Measurements from ENCODE around the gene DHRS7. TPM values are rescaled to one million over a fixed set of nuclear protein-coding genes. Genes with fewer than 3 reads are reported as not detected.

The DHRS7 gene
- total and polyA plus RNA-seq, 4 donors = 45.5 to 91.8 (median 78.0) TPM

DNA sequence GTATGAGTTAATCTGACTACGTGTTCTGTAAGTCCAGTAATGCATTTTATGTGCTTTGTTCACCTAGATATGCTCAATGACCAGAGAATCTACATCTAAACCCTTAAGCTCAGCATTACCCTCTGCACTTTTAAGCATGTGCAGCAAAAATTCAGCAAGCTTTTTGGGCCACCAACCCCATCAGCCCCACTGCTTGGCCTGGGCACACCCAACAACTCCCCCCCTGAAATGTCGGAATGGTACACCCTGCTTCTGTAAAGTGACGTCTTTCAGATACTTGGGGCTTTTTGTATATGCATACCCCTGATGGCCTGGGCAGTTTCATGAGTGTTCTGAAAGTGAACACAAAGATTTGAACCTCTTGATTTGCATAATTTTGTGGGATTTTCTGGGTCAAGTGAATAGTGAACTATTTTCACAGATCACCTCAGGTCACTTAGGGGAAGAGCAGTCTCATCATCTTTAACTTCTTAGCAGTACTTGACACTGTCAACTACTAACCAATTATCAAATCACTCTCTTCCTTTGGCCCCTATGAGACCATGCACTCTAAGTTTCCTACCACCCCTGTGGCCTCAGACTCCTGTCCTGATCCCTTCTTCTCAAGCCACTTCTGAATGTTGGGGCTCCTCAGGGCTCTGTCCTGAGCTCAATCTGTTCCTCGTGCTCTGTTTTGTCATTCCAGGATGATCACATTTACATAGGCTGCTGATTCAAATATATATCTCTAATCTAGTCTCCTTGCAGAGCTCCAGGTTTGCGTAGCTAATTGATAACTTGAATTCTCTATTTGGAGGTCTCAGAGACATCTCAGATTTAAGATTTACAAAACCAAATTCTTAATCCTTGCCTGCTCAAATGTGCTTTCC lies 47.5 kb upstream of the DHRS7 start:
- TF ChIP-seq CTCF (IDR thresholded peaks at IDR 0.05; ENCODE audit: control extremely low read depth, extremely low read depth) = no peak
- ATAC-seq (ENCODE audit: insufficient read depth, low FRiP score) (no peak), DNase-seq (no peak)
- Histone ChIP-seq H3K4me1 (ENCODE audit: control insufficient read depth in 5 of 5, insufficient read depth in 5 of 5, low read length in 5 of 5) (peaks cover 0 to 7% (median 2%) of the 10 kb centered on the region in 5 donors), H3K9me3 (ENCODE audit: control insufficient read depth in 4 of 4, insufficient read depth in 3 of 4, low read length in 3 of 4) (no peaks in the 10 kb centered on the region), H3K36me3 (ENCODE audit: control insufficient read depth in 4 of 4, insufficient read depth in 4 of 4, low read length in 4 of 4) (no peaks in the 10 kb centered on the region), H3K9ac (ENCODE audit: insufficient read depth in 1 of 2, low read length in 2 of 2) (no peak overlapping the region), H3K27ac (ENCODE audit: low read depth in 1 of 2, low read length in 1 of 2) (no peak overlapping the region), H3K4me3 (no peak overlapping the region), H3K27me3 (ENCODE audit: control insufficient read depth in 3 of 3, insufficient read depth in 3 of 3, low read length in 2 of 3) (no peaks in the 10 kb centered on the region)
- 86 to 93% methylated on average over 5 of the region's 5 CpGs for WGBS, 2 donors

DNA sequence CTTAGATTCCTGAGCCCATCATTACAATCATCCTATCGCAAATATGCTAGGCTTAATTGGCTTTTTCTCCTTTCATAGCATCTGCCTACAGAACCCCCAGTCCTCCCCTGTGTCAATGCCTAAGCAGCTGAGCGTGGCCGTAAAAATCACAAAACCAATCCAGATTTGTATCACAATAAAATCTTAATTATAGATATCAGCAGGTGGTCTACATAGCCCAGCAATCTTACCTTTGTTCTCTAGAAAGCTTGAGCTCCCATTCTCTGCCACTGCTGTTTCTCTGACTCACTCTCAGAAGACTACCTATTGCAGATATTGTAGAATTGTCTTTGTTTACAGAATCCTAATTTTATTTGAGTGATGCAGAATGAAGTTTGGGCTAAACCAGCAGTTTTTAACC lies 46.0 kb upstream of the DHRS7 start:
- H3K4me1 ChIP-seq (ENCODE audit: control insufficient read depth in 5 of 5, insufficient read depth in 5 of 5, low read length in 5 of 5) = no peaks in the 10 kb centered on the region
- H3K4me3 ChIP-seq = no peak overlapping the region

GRCh38 chr14:60210703-60211102 lies 45.5 kb upstream of the DHRS7 start:
- Histone ChIP-seq H3K9me3 (ENCODE audit: control insufficient read depth in 4 of 4, insufficient read depth in 3 of 4, low read length in 3 of 4) (no peaks in the 10 kb centered on the region), H3K27ac (ENCODE audit: low read depth in 1 of 2, low read length in 1 of 2) (no peak overlapping the region), H3K4me3 (no peak overlapping the region), H3K36me3 (ENCODE audit: control insufficient read depth in 4 of 4, insufficient read depth in 4 of 4, low read length in 4 of 4) (no peaks in the 10 kb centered on the region), H3K4me1 (ENCODE audit: control insufficient read depth in 5 of 5, insufficient read depth in 5 of 5, low read length in 5 of 5) (no peaks in the 10 kb centered on the region), H3K9ac (ENCODE audit: insufficient read depth in 1 of 2, low read length in 2 of 2) (no peak overlapping the region), H3K27me3 (ENCODE audit: control insufficient read depth in 3 of 3, insufficient read depth in 3 of 3, low read length in 2 of 3) (no peaks in the 10 kb centered on the region)
- 76 to 78% methylated on average over 1 of the region's 1 CpG for WGBS, 2 donors
- no peak for DNase-seq
- no peak for ATAC-seq (ENCODE audit: insufficient read depth, low FRiP score)
- TF ChIP-seq CTCF (IDR thresholded peaks at IDR 0.05; ENCODE audit: control extremely low read depth, extremely low read depth) = no peak

More for the DNA sequence above, 46.0 kb upstream of the DHRS7 start:
- DNase-seq (no peak), ATAC-seq (ENCODE audit: insufficient read depth, low FRiP score) (no peak)
- no peak for TF ChIP-seq CTCF (IDR thresholded peaks at IDR 0.05; ENCODE audit: control extremely low read depth, extremely low read depth)
- 90 to 93% methylated on average over 3 of the region's 3 CpGs for WGBS, 2 donors
- H3K9ac ChIP-seq (ENCODE audit: insufficient read depth in 1 of 2, low read length in 2 of 2) = no peak overlapping the region
- H3K36me3 ChIP-seq (ENCODE audit: control insufficient read depth in 4 of 4, insufficient read depth in 4 of 4, low read length in 4 of 4) = no peaks in the 10 kb centered on the region
- H3K27me3 ChIP-seq (ENCODE audit: control insufficient read depth in 3 of 3, insufficient read depth in 3 of 3, low read length in 2 of 3) = no peaks in the 10 kb centered on the region
- no peaks in the 10 kb centered on the region for H3K9me3 ChIP-seq (ENCODE audit: control insufficient read depth in 4 of 4, insufficient read depth in 3 of 4, low read length in 3 of 4)
- H3K27ac ChIP-seq (ENCODE audit: low read depth in 1 of 2, low read length in 1 of 2) = no peak overlapping the region

Measured in lung (tissue), 12 donors.